Sigmoid colon (tissue), 7 donors: Measurements from ENCODE around the gene C9orf40. TPM values are rescaled to one million over a fixed set of nuclear protein-coding genes. Genes with fewer than 3 reads are reported as not detected.

ENCODE experiments used
- DNase-seq: peaks from one replicate; pipeline ENCODE4 v3.0.0-alpha.2; 2019
- H3K27ac ChIP-seq, 4 donors: fragments of 200-600 bp; sonication (generic); one replicate each; pipeline ENCODE4 v1.5.1; 2016 to 2019; ENCODE audit warnings: mild to moderate bottlenecking in 1 of 4
- H3K27me3 ChIP-seq, 3 donors: fragments of 200-600 bp; sonication (generic); one replicate each; pipeline ENCODE4 v1.5.1; 2019; ENCODE audit warnings: mild to moderate bottlenecking in 1 of 3
- H3K36me3 ChIP-seq, 4 donors: fragments of 200-600 bp; sonication (generic); one replicate each; pipeline ENCODE4 v1.5.1; 2016 to 2019
- H3K4me1 ChIP-seq, 4 donors: fragments of 200-600 bp; sonication (generic); one replicate each; pipeline ENCODE4 v1.5.1; 2017 to 2019
- H3K4me3 ChIP-seq, 4 donors: fragments of 200-600 bp; sonication (generic); one replicate each; pipeline ENCODE4 v1.5.1; 2017 to 2019; ENCODE audit warnings: mild to moderate bottlenecking in 2 of 4, moderate library complexity in 1 of 4
- H3K9me3 ChIP-seq, 4 donors: fragments of 200-600 bp in 3 of 4; sonication (generic) in 3 of 4; one replicate each; pipeline versions ENCODE4 v1.5.1 to v1.6.1; 2013 to 2019
- CTCF ChIP-seq, 4 experiments: fragments of 450-650 bp in 3 of 4; fragments of 200-600 bp in 1 of 4; IDR thresholded peaks; one replicate each; pipeline ENCODE4 v1.5.1; 2016 to 2019; ENCODE audit warnings: antibody characterized with exemption in 4 of 4, mild to moderate bottlenecking in 3 of 4, moderate library complexity in 2 of 4
- EP300 ChIP-seq, 4 donors: sonication (generic); formaldehyde crosslinking; IDR thresholded peaks; one replicate each; pipeline ENCODE4 v1.6.1; 2017; ENCODE audit warnings: antibody characterized with exemption in 4 of 4
- POLR2A ChIP-seq, 2 donors: fragments of 450-650 bp; IDR thresholded peaks; one replicate each; pipeline ENCODE4 v1.6.1; 2016; ENCODE audit warnings: antibody characterized with exemption in 2 of 2, mild to moderate bottlenecking in 2 of 2, moderate library complexity in 2 of 2
- POLR2AphosphoS5 ChIP-seq, 4 donors: sonication (generic); formaldehyde crosslinking; IDR thresholded peaks; one replicate each; pipeline ENCODE4 v1.6.1; 2017; ENCODE audit warnings: antibody characterized with exemption in 4 of 4
- WGBS, 2 donors: extraction: QIAGEN DNeasy Blood & Tissue Kit; methylation state at CpG; one replicate each; pipeline ENCODE4 v1.1.7; 2013; 5-methylcytosine and 5-hydroxymethylcytosine counted together
- intact Hi-C: fragments of 100-400 bp; cut with DNase I; formaldehyde crosslinking; loops from one replicate; pipeline ENCODE4 v1.15.1; 2023
- polyA plus RNA-seq, 3 donors: library from polyadenylated mRNA; stranded (reverse); fragments of 200-250 nt; gene quantifications; one replicate each; pipeline ENCODE4 v1.2.3, GENCODE V29; 2013
- total RNA-seq, 4 donors: library from RNA; depleted of rRNA; stranded (reverse); fragments of >200 nt; gene quantifications; one replicate each; pipeline ENCODE4 v1.1.0, GENCODE V29; 2016
- donor health status: healthy with polysubstance abuse.
- donor health status: Bipolar disorder and iron deficiency.
- donor health status: healthy.

The C9orf40 gene
- total and polyA plus RNA-seq, 7 donors, result 4.9 to 12.3 (median 6.6) TPM

DNA sequence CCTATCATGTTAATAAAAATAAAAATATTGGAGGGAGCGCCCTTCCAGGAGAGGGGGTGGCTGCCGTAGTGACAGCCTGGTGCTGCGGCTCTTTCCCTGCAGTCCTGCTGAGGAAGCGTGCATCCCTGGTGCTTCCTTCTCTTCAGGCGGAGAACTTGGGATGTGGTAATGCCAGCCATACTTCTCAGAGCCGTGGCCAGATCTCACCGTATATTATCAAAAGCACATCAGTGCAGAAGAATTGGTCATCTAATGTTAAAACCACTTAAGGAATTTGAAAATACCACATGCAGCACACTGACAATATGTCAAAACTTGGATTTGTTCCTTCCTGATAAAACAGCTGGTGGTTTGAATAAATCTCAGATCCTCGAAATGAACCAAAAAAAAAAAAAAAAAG is 17.7 kb downstream of the C9orf40 start:
- Histone ChIP-seq H3K27ac (no peak overlapping the region), H3K9me3 (no peaks in the 10 kb centered on the region), H3K4me1 (no peaks in the 10 kb centered on the region), H3K4me3 (no peak overlapping the region), H3K27me3 (no peaks in the 10 kb centered on the region), H3K36me3 (no peaks in the 10 kb centered on the region)
- 85 to 92% methylated on average over 8 of the region's 8 CpGs for WGBS, 2 donors
- intact Hi-C loops, result no loop called here
- DNase-seq, result no peak
- TF ChIP-seq POLR2A (IDR thresholded peaks at IDR 0.05) (no peak), CTCF (IDR thresholded peaks at IDR 0.05) (no peak), POLR2AphosphoS5 (IDR thresholded peaks at IDR 0.05) (no peak), EP300 (IDR thresholded peaks at IDR 0.05) (no peak)

DNA sequence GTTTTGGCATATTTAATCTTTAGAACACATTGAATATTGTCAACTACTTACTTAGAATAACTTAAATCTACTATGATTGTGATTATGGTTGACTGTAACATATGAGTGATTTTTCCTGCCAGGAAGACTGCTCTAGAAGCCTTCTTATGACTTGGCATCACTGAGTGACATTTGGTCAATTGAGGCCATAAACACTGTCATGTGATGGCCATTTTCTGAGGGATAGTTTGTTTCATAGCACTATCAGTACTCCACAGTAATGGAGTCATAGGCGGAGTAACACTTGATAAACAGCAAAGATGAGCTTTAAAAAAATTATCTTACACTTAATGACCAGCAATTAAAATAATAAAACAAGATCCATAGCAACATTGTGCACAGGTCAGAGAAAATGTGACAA is 31.0 kb downstream of the C9orf40 start:
- no peak for TF ChIP-seq POLR2A (IDR thresholded peaks at IDR 0.05)
- Histone ChIP-seq H3K9me3 (no peaks in the 10 kb centered on the region), H3K4me1 (no peaks in the 10 kb centered on the region), H3K27ac (no peak overlapping the region), H3K4me3 (no peak overlapping the region), H3K27me3 (no peaks in the 10 kb centered on the region), H3K36me3 (no peaks in the 10 kb centered on the region)
- WGBS, 2 donors, result 37 to 74% methylated on average over 1 of the region's 1 CpG
- intact Hi-C loops, result no loop called here
- DNase-seq, result no peak

DNA sequence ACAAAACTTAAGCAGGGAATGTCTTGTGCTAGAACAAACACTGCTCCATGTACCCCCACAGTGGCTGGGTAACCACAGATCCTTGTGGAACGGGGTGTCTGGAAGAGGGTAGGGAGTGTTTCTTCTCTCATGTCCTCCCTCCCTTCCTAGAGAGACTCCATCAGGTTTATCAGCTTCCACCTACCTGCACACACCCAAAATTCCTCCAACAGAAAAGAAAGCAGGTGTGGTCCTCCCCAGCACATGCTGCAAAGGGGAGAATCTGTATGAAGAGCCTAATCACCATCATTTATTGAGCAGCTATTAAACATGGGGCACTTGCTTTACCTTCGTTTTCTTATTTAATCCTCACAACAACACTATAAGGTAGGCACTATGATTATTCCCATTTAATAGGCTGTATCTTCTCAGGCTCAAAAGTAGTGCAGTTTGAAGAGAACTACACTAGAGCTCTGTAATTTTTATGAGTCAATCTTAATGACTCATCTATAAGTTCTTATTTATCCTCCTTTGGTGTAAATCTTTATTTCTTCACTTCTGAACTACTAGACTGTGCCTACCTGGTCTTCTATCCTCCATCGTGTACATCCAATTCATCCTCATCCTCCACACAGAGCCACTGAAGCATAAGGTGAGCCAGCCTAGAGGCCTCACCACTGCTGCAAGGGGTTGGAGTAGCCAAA is 31.6 kb downstream of the C9orf40 start:
- no peaks in the 10 kb centered on the region for H3K27me3 ChIP-seq
- intact Hi-C loops, result no loop called here
- no peak overlapping the region for H3K27ac ChIP-seq
- no peak for DNase-seq
- no peaks in the 10 kb centered on the region for H3K9me3 ChIP-seq
- TF ChIP-seq CTCF (IDR thresholded peaks at IDR 0.05) (no peak), EP300 (IDR thresholded peaks at IDR 0.05) (no peak), POLR2AphosphoS5 (IDR thresholded peaks at IDR 0.05) (no peak), POLR2A (IDR thresholded peaks at IDR 0.05) (no peak)
- no peak overlapping the region for H3K4me3 ChIP-seq
- no peaks in the 10 kb centered on the region for H3K36me3 ChIP-seq
- WGBS, 2 donors, result 76 to 84% methylated on average over 3 of the region's 3 CpGs
- H3K4me1 ChIP-seq, result no peaks in the 10 kb centered on the region

- no peak overlapping the region for H3K27ac ChIP-seq
- no peaks in the 10 kb centered on the region for H3K27me3 ChIP-seq
- no peak overlapping the region for H3K4me3 ChIP-seq
- no peak for DNase-seq
- H3K36me3 ChIP-seq, result no peaks in the 10 kb centered on the region
- intact Hi-C loops, result no loop called here
- WGBS, 2 donors, result 93 to 94% methylated on average over 2 of the region's 2 CpGs
- peaks cover 0 to 5% (median 0%) of the 10 kb centered on the region in 4 donors for H3K9me3 ChIP-seq
- no peak for TF ChIP-seq POLR2AphosphoS5 (IDR thresholded peaks at IDR 0.05)
- TF ChIP-seq CTCF (IDR thresholded peaks at IDR 0.05), result no peak
- TF ChIP-seq POLR2A (IDR thresholded peaks at IDR 0.05), result no peak
- TF ChIP-seq EP300 (IDR thresholded peaks at IDR 0.05), result no peak
- H3K4me1 ChIP-seq, result no peaks in the 10 kb centered on the region
These were observed 42.7 kb downstream of the C9orf40 start for GRCh38 chr9:74910036-74910435.

- H3K4me3 ChIP-seq, result no peak overlapping the region
- H3K4me1 ChIP-seq, result no peaks in the 10 kb centered on the region
- no peaks in the 10 kb centered on the region for H3K27me3 ChIP-seq
- no peak overlapping the region for H3K27ac ChIP-seq
- H3K36me3 ChIP-seq, result no peaks in the 10 kb centered on the region
- TF ChIP-seq CTCF (IDR thresholded peaks at IDR 0.05), result no peak
- H3K9me3 ChIP-seq, result peaks cover 0 to 3% (median 0%) of the 10 kb centered on the region in 4 donors
- intact Hi-C loops, result no loop called here
- 26 to 73% methylated on average over 4 of the region's 4 CpGs for WGBS, 2 donors
- DNase-seq, result no peak
These were observed 44.0 kb downstream of the C9orf40 start for GRCh38 chr9:74908665-74909064.
